ENCODE data around the gene UNG.
"Not testable (repeated sequence)": the region's sequence is repeated elsewhere in the genome, so short reads cannot be mapped to it uniquely, and the experiment has no call there.

The UNG gene

DNA sequence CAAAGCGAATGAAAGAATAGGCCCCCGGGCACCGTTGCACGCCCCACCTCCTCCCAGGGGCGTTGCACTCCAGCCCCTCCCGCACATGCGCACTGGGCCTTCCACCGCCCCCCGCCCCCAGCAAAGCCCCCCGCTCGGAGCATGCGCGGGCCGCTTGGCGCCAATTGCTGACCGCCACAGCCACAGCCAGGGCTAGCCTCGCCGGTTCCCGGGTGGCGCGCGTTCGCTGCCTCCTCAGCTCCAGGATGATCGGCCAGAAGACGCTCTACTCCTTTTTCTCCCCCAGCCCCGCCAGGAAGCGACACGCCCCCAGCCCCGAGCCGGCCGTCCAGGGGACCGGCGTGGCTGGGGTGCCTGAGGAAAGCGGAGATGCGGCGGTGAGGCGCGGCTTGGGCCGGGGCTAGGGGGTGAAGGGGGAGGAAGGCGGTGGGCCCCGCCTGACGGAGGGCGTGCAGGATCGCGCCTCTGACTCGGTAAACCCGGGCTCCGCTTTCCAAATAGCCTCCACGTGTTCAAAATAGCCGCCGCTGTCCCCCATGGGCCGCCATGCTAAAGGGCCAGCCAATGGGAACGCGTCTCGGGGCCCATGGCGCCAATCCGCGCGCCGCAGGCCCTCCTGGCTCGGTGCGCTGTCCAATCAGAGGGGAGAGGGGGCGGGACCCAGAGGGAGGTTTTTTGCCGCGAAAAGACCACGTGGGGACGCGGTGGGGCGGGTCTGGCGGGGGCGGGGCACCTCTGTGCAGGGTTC is at the start of gene UNG:
TSS of gene UNG (plus strand) at position 163 of the 748 bp plus-strand sequence. CDS start at position 246, 83 bp downstream.
- DNase-seq (ENCODE audit: low read depth in 2 of 2) = peak; percentile 92 to 94

DNA sequence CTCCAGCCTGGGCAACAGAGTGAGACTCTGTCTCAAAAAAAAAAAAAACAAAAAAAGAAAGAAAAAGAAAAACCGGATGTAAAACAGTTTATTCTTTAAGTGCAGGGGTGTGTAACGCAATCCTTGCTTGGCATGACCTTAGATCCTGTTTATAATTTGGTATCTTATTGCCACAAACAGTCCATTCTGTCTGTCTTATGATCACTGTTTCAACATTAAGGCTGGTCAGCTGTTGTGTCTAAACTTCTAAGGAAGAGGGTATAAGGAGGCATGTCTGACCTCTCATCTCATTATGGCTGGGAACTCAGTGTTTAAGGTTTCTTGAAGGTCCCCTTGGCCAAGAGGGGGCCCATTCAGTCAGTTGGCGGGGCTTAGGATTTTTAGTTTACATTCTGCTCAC is 48.7 kb upstream of the UNG start:
- not testable (repeated sequence) for DNase-seq (ENCODE audit: low read depth in 2 of 2)

DNA sequence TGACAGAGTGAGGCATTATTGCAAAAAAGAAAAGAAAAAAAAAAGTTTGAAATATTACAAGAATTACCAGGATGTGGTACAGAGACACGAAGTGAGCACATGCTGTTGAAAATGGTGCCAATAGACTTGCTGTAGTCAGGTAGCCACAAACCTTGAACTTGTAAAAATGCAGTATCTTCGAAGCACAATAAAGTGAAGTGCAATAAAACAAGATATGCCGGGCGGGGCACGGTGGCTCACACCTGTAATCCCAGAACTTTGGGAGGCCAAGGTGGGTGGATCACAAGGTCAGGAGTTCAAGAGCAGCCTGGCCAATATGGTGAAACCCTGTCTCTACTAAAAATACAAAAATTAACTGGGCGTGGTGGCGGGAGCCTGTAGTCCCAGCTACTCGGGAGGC is 47.6 kb upstream of the UNG start:
- DNase-seq (ENCODE audit: low read depth in 2 of 2) = not testable (repeated sequence)

DNA sequence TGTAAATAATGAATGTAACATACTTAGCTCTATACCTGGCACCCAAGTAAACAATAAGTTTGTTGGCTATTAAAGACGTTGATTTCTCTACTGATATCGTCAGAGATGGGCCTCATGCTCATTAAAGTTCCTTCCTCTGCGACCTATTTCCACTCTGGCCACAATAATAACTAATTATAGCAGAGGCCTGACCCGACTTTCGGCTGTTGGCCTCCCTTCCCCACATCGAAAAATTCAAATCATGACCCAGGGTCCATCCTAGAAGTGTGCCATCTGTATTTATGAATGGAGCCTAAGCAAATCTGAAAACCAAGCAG is 45.3 kb upstream of the UNG start:
- DNase-seq (ENCODE audit: low read depth in 2 of 2) = no peak

DNA sequence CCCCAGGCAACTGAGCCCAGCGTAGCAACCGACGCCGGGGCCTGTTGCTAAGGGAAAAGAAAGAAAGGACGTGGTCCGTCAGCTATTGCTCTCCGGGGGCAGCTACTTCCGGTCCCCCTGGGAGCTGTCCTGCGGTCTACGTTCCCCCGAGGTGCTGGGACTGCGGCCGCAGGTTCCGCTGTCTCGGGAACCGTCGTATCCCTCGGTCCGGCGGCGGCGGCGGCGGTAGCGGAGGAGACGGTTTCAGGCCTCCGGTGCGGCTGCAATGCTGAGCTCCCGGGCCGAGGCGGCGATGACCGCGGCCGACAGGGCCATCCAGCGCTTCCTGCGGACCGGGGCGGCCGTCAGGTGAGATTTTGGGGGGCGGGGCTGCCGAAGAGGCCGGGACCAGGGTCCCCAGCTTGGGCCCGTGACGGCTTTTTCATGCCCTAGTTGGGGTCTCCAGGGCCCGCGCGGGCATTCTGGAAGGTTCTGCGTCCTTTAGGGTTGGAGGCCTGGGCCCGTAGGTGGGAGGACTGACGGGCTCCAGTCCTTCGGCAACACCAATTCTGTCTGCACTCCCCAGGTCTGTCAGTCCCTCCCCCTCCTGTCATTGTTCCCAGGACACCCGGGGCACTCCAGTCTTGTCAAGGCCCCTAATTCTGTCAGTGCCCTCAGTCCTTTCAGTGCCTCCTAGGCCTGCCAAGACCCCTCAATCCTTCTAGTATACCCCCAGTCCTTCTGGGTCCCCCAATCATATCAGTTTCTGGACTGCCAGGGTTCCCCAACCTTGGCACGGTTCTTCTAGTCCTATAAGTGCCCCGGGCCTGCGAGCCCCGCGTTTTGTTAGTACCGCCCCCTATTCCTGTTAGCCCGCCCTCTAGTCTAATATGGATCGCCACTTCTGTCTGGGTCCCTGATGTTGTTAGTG is 44.7 kb upstream of the UNG start, which contains the start of gene USP30:
TSS of gene USP30 (plus strand) at position 163 of the 910 bp plus-strand sequence. CDS start at position 266, 103 bp downstream.
- DNase-seq (ENCODE audit: low read depth in 2 of 2) = peak; percentile 64 to 65

GRCh38 chr12:109053382-109054123 is 43.8 kb upstream of the UNG start:
- DNase-seq (ENCODE audit: low read depth in 2 of 2) = peak in 1 of 2 donors; percentile 2

DNA sequence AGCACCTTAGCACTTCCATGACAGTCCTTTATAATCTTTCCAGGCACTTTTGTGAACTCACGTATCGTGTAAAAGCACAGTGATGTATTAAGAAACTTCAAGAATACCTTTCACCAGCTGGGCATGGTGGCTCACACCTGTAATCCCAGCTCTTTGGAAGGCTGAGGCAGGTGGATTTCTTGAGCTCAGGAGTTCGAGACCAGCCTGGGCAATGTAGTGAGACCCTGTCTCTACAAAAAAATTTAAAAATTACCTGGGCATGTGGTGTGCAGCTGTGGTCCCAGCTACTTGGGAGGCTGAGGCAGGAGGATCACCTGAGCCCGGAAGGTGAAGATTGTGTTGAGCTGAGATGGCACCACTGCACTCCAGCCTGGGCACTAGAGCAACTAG is 43.3 kb upstream of the UNG start:
- DNase-seq (ENCODE audit: low read depth in 2 of 2) = not testable (repeated sequence)

- no peak for DNase-seq (ENCODE audit: low read depth in 2 of 2)
Measured at GRCh38 chr12:109054520-109054919, 42.9 kb upstream of the UNG start.

DNA sequence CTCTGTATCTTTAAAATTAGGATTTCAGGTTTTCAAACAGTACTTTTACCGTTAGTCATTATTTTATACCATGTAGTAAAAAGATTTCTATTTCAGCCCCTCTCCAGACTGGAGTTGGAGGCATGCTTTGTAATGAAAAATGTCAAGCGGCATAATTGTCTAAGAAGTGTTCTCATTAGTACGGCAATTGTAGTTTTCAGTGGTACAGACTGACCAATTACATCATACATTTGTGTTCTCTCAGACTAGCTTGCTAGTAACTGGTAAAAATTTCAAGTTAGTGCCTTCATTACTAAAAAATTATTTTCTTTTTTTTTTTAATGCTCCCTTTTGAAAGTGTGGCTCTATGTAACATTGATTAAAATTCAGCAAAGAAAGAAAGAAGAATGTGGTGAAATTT is 40.5 kb upstream of the UNG start:
- no peak for DNase-seq (ENCODE audit: low read depth in 2 of 2)

DNA sequence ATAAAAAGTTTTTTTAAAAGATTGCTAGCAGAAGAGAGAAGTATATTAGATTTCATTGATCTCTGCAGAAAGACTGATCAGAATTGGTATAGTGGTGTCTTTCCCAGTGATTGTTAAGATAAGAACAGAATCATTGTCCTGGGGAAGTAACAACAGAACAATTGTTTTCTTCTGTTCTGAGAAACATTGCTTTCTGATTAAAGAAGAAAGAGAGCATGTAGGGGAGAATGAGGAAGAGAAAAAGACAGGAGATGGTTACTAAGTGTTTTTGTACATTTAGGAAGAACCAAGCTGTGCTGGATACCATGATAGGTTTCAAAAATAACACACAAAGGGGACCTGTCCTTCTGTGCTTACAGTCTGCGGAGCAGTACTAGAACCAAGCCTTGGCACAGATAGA is 40.0 kb upstream of the UNG start:
- DNase-seq (ENCODE audit: low read depth in 2 of 2) = no peak

GRCh38 chr12:109058773-109059172 is 38.6 kb upstream of the UNG start:
- DNase-seq (ENCODE audit: low read depth in 2 of 2) = no peak

- no peak for DNase-seq (ENCODE audit: low read depth in 2 of 2)
Measured at GRCh38 chr12:109064143-109064542, 33.3 kb upstream of the UNG start.

DNA sequence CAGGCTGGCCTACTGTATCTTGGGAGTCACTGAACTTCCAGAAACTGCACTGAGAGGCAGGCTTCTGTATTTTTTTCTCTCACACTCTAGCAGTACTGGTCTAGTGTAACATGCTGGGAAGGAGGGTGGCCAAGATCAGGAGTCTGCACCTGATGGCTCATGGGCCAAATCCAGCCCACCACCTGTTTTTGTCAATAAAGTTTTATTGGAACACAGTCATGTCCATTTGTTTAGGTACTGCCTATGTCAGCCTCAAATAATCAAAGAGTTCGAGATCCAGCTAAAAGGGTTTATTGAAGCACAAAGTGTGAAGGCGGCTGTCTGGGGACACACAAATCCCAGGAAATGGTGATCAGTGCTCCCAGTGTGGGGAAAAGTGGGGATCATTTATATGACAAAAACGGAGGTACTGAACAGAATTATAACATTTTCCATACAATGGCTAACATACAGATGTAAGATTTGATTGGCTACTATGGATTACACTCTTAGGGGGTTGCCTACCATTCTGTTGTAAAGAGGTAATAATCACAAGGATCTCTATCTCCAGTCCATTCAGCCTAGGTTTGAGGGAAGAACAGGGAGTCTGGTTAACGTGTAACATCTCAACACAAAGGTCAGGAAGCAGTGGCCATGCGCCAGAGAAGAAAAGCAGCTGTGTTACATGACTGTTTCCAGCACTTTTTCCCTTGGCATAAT is 32.1 kb upstream of the UNG start:
- no peak for DNase-seq (ENCODE audit: low read depth in 2 of 2)

- no peak for DNase-seq (ENCODE audit: low read depth in 2 of 2)
Measured at GRCh38 chr12:109065853-109066193, 31.6 kb upstream of the UNG start.

GRCh38 chr12:109069307-109070271 is 27.8 kb upstream of the UNG start:
- no peak for DNase-seq (ENCODE audit: low read depth in 2 of 2)

GRCh38 chr12:109074866-109075265 is 22.5 kb upstream of the UNG start:
- DNase-seq (ENCODE audit: low read depth in 2 of 2) = no peak

GRCh38 chr12:109082751-109083150 is 14.6 kb upstream of the UNG start:
- no peak for DNase-seq (ENCODE audit: low read depth in 2 of 2)

- DNase-seq (ENCODE audit: low read depth in 2 of 2) = no peak
Measured at GRCh38 chr12:109084425-109084824, 13.0 kb upstream of the UNG start.

GRCh38 chr12:109085590-109085989 is 11.8 kb upstream of the UNG start:
- no peak for DNase-seq (ENCODE audit: low read depth in 2 of 2)

- no peak for DNase-seq (ENCODE audit: low read depth in 2 of 2)
Measured at GRCh38 chr12:109087250-109087649, 10.1 kb upstream of the UNG start.

GRCh38 chr12:109088818-109089217 is 8.6 kb upstream of the UNG start:
- no peak for DNase-seq (ENCODE audit: low read depth in 2 of 2)
